Ovary (tissue), 3 donors: ENCODE measurements around the gene SLC25A25.

Source experiments
- EP300 ChIP-seq: sonication (generic); formaldehyde crosslinking; IDR thresholded peaks from one replicate; pipeline ENCODE4 v1.6.1; 2017; ENCODE audit warnings: antibody characterized with exemption
- TF ChIP-seq, protein P1 (sequence below), 3 donors: fragments of 450-650 bp in 2 of 3; fragments of 200-600 bp in 1 of 3; IDR thresholded peaks; one replicate each; pipeline versions ENCODE4 v1.5.1 to v1.8.0; 2016 to 2022; ENCODE audit warnings: antibody characterized with exemption in 3 of 3, mild to moderate bottlenecking in 1 of 3
- donor health status: DM: no; HTN: no; CAD: no.

DNA sequence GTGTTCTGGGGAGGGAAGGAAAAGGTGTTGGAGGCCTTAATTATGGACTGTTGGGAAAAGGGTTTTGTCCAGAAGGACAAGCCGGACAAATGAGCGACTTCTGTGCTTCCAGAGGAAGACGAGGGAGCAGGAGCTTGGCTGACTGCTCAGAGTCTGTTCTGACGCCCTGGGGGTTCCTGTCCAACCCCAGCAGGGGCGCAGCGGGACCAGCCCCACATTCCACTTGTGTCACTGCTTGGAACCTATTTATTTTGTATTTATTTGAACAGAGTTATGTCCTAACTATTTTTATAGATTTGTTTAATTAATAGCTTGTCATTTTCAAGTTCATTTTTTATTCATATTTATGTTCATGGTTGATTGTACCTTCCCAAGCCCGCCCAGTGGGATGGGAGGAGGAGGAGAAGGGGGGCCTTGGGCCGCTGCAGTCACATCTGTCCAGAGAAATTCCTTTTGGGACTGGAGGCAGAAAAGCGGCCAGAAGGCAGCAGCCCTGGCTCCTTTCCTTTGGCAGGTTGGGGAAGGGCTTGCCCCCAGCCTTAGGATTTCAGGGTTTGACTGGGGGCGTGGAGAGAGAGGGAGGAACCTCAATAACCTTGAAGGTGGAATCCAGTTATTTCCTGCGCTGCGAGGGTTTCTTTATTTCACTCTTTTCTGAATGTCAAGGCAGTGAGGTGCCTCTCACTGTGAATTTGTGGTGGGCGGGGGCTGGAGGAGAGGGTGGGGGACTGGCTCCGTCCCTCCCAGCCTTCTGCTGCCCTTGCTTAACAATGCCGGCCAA, 40.4 kb downstream of the SLC25A25 start:
- TF ChIP-seq, protein P1, sequence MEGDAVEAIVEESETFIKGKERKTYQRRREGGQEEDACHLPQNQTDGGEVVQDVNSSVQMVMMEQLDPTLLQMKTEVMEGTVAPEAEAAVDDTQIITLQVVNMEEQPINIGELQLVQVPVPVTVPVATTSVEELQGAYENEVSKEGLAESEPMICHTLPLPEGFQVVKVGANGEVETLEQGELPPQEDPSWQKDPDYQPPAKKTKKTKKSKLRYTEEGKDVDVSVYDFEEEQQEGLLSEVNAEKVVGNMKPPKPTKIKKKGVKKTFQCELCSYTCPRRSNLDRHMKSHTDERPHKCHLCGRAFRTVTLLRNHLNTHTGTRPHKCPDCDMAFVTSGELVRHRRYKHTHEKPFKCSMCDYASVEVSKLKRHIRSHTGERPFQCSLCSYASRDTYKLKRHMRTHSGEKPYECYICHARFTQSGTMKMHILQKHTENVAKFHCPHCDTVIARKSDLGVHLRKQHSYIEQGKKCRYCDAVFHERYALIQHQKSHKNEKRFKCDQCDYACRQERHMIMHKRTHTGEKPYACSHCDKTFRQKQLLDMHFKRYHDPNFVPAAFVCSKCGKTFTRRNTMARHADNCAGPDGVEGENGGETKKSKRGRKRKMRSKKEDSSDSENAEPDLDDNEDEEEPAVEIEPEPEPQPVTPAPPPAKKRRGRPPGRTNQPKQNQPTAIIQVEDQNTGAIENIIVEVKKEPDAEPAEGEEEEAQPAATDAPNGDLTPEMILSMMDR (IDR thresholded peaks at IDR 0.05), result no peak
- no peak for TF ChIP-seq EP300
